K562 (cell line): Measurements from ENCODE around the gene MYO9A. TPM values are rescaled to one million over a fixed set of nuclear protein-coding genes. Genes with fewer than 3 reads are reported as not detected.

Experiments used
- ATAC-seq: fragments of 200-7000 bp; cut with Tn5 transposase; 3 replicates; pipeline ENCODE4 v1.9.1; 2020; ENCODE audit warnings: moderate library complexity
- BruUV-seq: library from RNA; stranded (reverse); fragments of 400-500 nt; replicated peaks from 2 replicates; lab custom pipeline; 2021; lab: Mats Ljungman, UMichigan
- CTCF ChIA-PET: fragments of 300-600 bp; formaldehyde crosslinking; extraction: SDS; loops from one replicate; lab custom pipeline; 2021; ENCODE audit warnings: low intra/inter-chr PET ratio; lab: Yijun Ruan, JAX
- POLR2A ChIA-PET: fragments of 300-600, 350-650 bp; sonication (Branson Sonifier 250); formaldehyde crosslinking; extraction: SDS; loops from one replicate; lab custom pipeline; 2021; ENCODE audit warnings: antibody characterized with exemption, inconsistent platforms; lab: Yijun Ruan, JAX
- DNase-seq, 4 experiments: peaks; one replicate each; pipeline versions ENCODE4 v3.0.0 to v3.0.0-alpha.2; 2011 to 2018; ENCODE audit warnings: low spot score in 3 of 4, mixed read lengths in 3 of 4; ENCODE audit errors: extremely low read depth in 1 of 4
- FAIRE-seq: peaks from 2 replicates; lab custom pipeline; 2011; peaks lifted over from hg19 to GRCh38; lab: Jason Lieb, UNC
- H2AFZ ChIP-seq: 2 replicates; pipeline ENCODE4 v1.6.0; 2011; ENCODE audit warnings: low read depth, low read length, control low read depth, inconsistent platforms
- H3K27ac ChIP-seq: fragments of 200-600 bp; 3 replicates; pipeline ENCODE4 v1.8.0; 2011; ENCODE audit warnings: low read depth, mild to moderate bottlenecking, control low read depth, inconsistent platforms, low read length, moderate library complexity, mixed read lengths; ENCODE audit errors: extremely low read depth
- H3K27me3 ChIP-seq, 2 experiments: fragments of 300-600 bp in 1 of 2; 2 replicates in 1 of 2; 3 replicates in 1 of 2; pipeline versions ENCODE4 v1.6.0 to v1.8.0; 2011; ENCODE audit warnings: inconsistent platforms in 2 of 2, low read length in 2 of 2, mild to moderate bottlenecking in 1 of 2, mixed read lengths in 1 of 2, moderate library complexity in 1 of 2; ENCODE audit not compliant: control insufficient read depth in 2 of 2, insufficient read depth in 2 of 2
- H3K36me3 ChIP-seq: fragments of 300-600 bp; 3 replicates; pipeline ENCODE4 v1.8.0; 2011; ENCODE audit warnings: mild to moderate bottlenecking, low read length, inconsistent platforms; ENCODE audit not compliant: control insufficient read depth, insufficient read depth
- H3K4me1 ChIP-seq, 2 experiments: fragments of 200-600 bp in 1 of 2; replicated peaks in 1 of 2; 2 replicates in 1 of 2; 3 replicates in 1 of 2; pipeline versions ENCODE4 v1.5.1 to v1.8.0; 2011; ENCODE audit warnings: inconsistent platforms in 2 of 2, low read length in 2 of 2, mild to moderate bottlenecking in 1 of 2, mixed read lengths in 1 of 2, moderate library complexity in 1 of 2; ENCODE audit not compliant: control insufficient read depth in 2 of 2, insufficient read depth in 2 of 2
- H3K4me2 ChIP-seq: 2 replicates; pipeline ENCODE4 v1.6.1; 2011; ENCODE audit warnings: low read length, control low read depth, inconsistent platforms, mixed read lengths; ENCODE audit not compliant: insufficient read depth
- H3K4me3 ChIP-seq: fragments of 200-600 bp; sonication (generic), shearing (Covaris generic); 2 replicates; pipeline ENCODE4 v1.5.1; 2016; ENCODE audit warnings: control low read depth, inconsistent platforms
- H3K79me2 ChIP-seq: fragments of 200-600 bp; 3 replicates; pipeline ENCODE4 v1.8.0; 2011; ENCODE audit warnings: low read length, inconsistent platforms; ENCODE audit not compliant: control insufficient read depth, insufficient read depth
- H3K9ac ChIP-seq, 2 experiments: 2 replicates each; pipeline versions ENCODE4 v1.6.0 to v1.6.1; 2011; ENCODE audit warnings: low read depth in 2 of 2, low read length in 2 of 2, control low read depth in 1 of 2, inconsistent platforms in 1 of 2, mild to moderate bottlenecking in 1 of 2, mixed read lengths in 1 of 2; ENCODE audit not compliant: insufficient read depth in 1 of 2
- H3K9me1 ChIP-seq: one replicate; pipeline ENCODE4 v1.6.0; 2011; ENCODE audit warnings: inconsistent platforms, mild to moderate bottlenecking, low read length, moderate library complexity; ENCODE audit not compliant: control insufficient read depth, insufficient read depth
- H3K9me3 ChIP-seq: replicated peaks from 2 replicates; pipeline ENCODE4 v1.5.1; 2011; ENCODE audit warnings: low read depth, low read length, inconsistent platforms; ENCODE audit not compliant: control insufficient read depth, insufficient read depth
- H4K20me1 ChIP-seq: replicated peaks from 2 replicates; pipeline ENCODE4 v1.6.1; 2011; ENCODE audit warnings: low read length, inconsistent platforms, mixed read lengths; ENCODE audit not compliant: control insufficient read depth, insufficient read depth
- ARID2 ChIP-seq: fragments of 450-650 bp; IDR thresholded peaks from 2 replicates; pipeline ENCODE4 v1.6.1; 2017; ENCODE audit warnings: antibody characterized with exemption, mild to moderate bottlenecking
- CBX3 ChIP-seq, 2 experiments: IDR thresholded peaks; 1 replicate in 1 of 2; 2 replicates in 1 of 2; pipeline ENCODE4 v1.6.1; 2012; ENCODE audit warnings: inconsistent platforms in 2 of 2, low read length in 2 of 2, borderline replicate concordance in 1 of 2, control low read depth in 1 of 2
- CC2D1A ChIP-seq: fragments of 450-650 bp; IDR thresholded peaks from 2 replicates; pipeline ENCODE4 v1.6.1; 2017; ENCODE audit warnings: mild to moderate bottlenecking
- SMC3 ChIP-seq: conservative IDR thresholded peaks from 2 replicates; pipeline ENCODE4 v1.6.1; 2011; ENCODE audit warnings: low read depth, low read length, improper control_type of control experiment; ENCODE audit not compliant: insufficient read depth
- SPI1 ChIP-seq: IDR thresholded peaks from 2 replicates; pipeline ENCODE4 v1.6.1; 2011; ENCODE audit warnings: low read depth, low read length, control low read depth, borderline replicate concordance
- WGBS: fragments of 100-300 bp; shearing (Covaris generic); methylation state at CpG from one replicate; pipeline ENCODE4 v1.1.6; 2016; ENCODE audit warnings: low coverage, mixed read lengths; ENCODE audit not compliant: insufficient coverage; ENCODE audit errors: missing lambda C conversion rate; 5-methylcytosine and 5-hydroxymethylcytosine counted together
- in situ Hi-C: fragments of 300-500 bp; cut with MboI; formaldehyde crosslinking; loops from 4 replicates; pipeline ENCODE4 v1.15.0; 2018; ENCODE audit warnings: inconsistent platforms, mixed read lengths
- intact Hi-C: fragments of 100-400 bp; cut with micrococcal nuclease; formaldehyde crosslinking; loops from 2 replicates; pipeline ENCODE4 v1.14.2; 2022
- polyA plus RNA-seq, 8 experiments: library from polyadenylated mRNA; depleted of rRNA in 4 of 8; stranded (reverse) in 5 of 8; unstranded in 3 of 8; fragments of >200 nt; fragmentation: Nextera tagmentation in 2 of 8; fragmentation: Illumina TruSeq in 1 of 8; extraction: Ambion mirVana in 2 of 8; extraction: Trizol in 1 of 8; gene quantifications; 2 replicates each; pipeline versions ENCODE4 v1.2.1 to v1.2.3, GENCODE V29; 2011 to 2014; ENCODE audit warnings: inconsistent platforms in 1 of 8, missing spikeins in 1 of 8
- total RNA-seq, 7 experiments: library from RNA; depleted of rRNA in 6 of 7; stranded (reverse); fragments of >200 nt in 6 of 7; fragmentation: Illumina TruSeq in 2 of 7; extraction: Trizol in 2 of 7; gene quantifications; 2 replicates each; pipeline versions ENCODE4 v1.2.1 to v1.2.3, GENCODE V29; 2011 to 2021; ENCODE audit warnings: low replicate concordance in 1 of 7
- TF ChIP-seq, protein P1 (sequence below): fragments of 450-650 bp; formaldehyde crosslinking; conservative IDR thresholded peaks from 2 replicates; pipeline ENCODE4 v1.4.0; 2022; ENCODE audit warnings: mild to moderate bottlenecking, missing genetic modification characterization
- TF ChIP-seq, protein P2 (sequence below), 3 experiments: IDR thresholded peaks in 2 of 3; conservative IDR thresholded peaks in 1 of 3; 2 replicates each; pipeline ENCODE4 v1.5.1; 2011 to 2012; ENCODE audit warnings: low read length in 3 of 3, mild to moderate bottlenecking in 3 of 3, control low read depth in 2 of 3, improper control_type of control experiment in 1 of 3, inconsistent platforms in 1 of 3, low read depth in 1 of 3, mixed read lengths in 1 of 3, moderate library complexity in 1 of 3; ENCODE audit not compliant: insufficient read depth in 2 of 3

The MYO9A gene
- total and polyA plus RNA-seq, 9 of the 15 experiments (the other 6 are each of a cell fraction or from before 2014, with no cell fraction given) = 1.9 to 15.4 (median 5.8) TPM

- 9% methylated on average over 17 of the region's 19 CpGs for WGBS
- H4K20me1 ChIP-seq = no peaks in the 10 kb centered on the region; the same call in 1 of the 2 replicates
- DNase-seq (peak; percentile 69 to 85 (median 71)), ATAC-seq (peak; percentile 98), FAIRE-seq (peak; percentile 99)
- intact Hi-C loops (loop anchor here (1.0 to 10.0 kb wide), 6 partner anchors 114 to 711 kb away; no protein-coding TSS in a partner anchor), in situ Hi-C loops (loop anchor here (10.0 kb wide), 1 partner anchor 621 kb away; no protein-coding TSS in a partner anchor)
- H3K4me1 ChIP-seq = no peaks in the 10 kb centered on the region; a peak in 1 of 5 replicates
- no peak overlapping the region for H3K27ac ChIP-seq
- peak overlapping the region; percentile 59 for H2AFZ ChIP-seq
- POLR2A ChIA-PET = interaction anchor here (0.5 to 0.7 kb wide), 2 partner anchors 32 to 391 kb away, joined by 3 read pairs; no protein-coding TSS in a partner anchor
- H3K4me3 ChIP-seq = no peak overlapping the region
- H3K9me1 ChIP-seq = no peaks in the 10 kb centered on the region
- H3K27me3 ChIP-seq = peaks cover 10 to 29% of the 10 kb centered on the region in 2 experiments; a peak in 4 of 5 replicates
- no peaks in the 10 kb centered on the region for H3K36me3 ChIP-seq
- H3K9me3 ChIP-seq = no peaks in the 10 kb centered on the region
- peak overlapping the region; percentile 46; the same call in 1 of the 2 replicates for H3K4me2 ChIP-seq
- no TSS peak for BruUV-seq
- no peak overlapping the region for H3K9ac ChIP-seq
- H3K79me2 ChIP-seq = no peaks in the 10 kb centered on the region
- CTCF ChIA-PET = interaction anchor here (0.9 to 2.2 kb wide), 5 partner anchors 353 to 412 kb away, joined by 6 to 17 read pairs (median 14); no protein-coding TSS in a partner anchor
- peak; percentile 74; the same call in 1 of the 2 replicates for TF ChIP-seq SPI1
- TF ChIP-seq ARID2 = peak; percentile 54; the same call in 1 of the 2 replicates
- peak; percentile 74 for TF ChIP-seq CC2D1A
- TF ChIP-seq, protein P1, sequence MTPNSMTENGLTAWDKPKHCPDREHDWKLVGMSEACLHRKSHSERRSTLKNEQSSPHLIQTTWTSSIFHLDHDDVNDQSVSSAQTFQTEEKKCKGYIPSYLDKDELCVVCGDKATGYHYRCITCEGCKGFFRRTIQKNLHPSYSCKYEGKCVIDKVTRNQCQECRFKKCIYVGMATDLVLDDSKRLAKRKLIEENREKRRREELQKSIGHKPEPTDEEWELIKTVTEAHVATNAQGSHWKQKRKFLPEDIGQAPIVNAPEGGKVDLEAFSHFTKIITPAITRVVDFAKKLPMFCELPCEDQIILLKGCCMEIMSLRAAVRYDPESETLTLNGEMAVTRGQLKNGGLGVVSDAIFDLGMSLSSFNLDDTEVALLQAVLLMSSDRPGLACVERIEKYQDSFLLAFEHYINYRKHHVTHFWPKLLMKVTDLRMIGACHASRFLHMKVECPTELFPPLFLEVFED = no peak
- TF ChIP-seq, protein P2, sequence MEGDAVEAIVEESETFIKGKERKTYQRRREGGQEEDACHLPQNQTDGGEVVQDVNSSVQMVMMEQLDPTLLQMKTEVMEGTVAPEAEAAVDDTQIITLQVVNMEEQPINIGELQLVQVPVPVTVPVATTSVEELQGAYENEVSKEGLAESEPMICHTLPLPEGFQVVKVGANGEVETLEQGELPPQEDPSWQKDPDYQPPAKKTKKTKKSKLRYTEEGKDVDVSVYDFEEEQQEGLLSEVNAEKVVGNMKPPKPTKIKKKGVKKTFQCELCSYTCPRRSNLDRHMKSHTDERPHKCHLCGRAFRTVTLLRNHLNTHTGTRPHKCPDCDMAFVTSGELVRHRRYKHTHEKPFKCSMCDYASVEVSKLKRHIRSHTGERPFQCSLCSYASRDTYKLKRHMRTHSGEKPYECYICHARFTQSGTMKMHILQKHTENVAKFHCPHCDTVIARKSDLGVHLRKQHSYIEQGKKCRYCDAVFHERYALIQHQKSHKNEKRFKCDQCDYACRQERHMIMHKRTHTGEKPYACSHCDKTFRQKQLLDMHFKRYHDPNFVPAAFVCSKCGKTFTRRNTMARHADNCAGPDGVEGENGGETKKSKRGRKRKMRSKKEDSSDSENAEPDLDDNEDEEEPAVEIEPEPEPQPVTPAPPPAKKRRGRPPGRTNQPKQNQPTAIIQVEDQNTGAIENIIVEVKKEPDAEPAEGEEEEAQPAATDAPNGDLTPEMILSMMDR (IDR thresholded peaks at IDR 0.05 in 2 of 3, conservative IDR thresholded peaks at IDR 0.05 in 1 of 3; ENCODE audit: insufficient read depth in 2 of 3, low read depth in 1 of 3, low read length in 3 of 3) = peak; percentile 85 to 96 (median 93)
- TF ChIP-seq SMC3 = peak; percentile 84
- no peak for TF ChIP-seq CBX3 (IDR thresholded peaks at IDR 0.05; ENCODE audit: borderline replicate concordance in 1 of 2, low read length in 2 of 2)
Observed at GRCh38 chr15:72155635-72156616, 38.0 kb upstream of the MYO9A start.
